HEK293 (cell line): ENCODE results near the gene CACNA2D3.

Source experiments
- CTCF ChIA-PET: fragments of 350-600 bp; formaldehyde crosslinking; extraction: SDS; loops from one replicate; lab custom pipeline; 2021; ENCODE audit warnings: antibody characterized with exemption; lab: Yijun Ruan, JAX
- POLR2A ChIA-PET: fragments of 300-600 bp; formaldehyde crosslinking; extraction: SDS; loops from one replicate; lab custom pipeline; 2020; ENCODE audit warnings: antibody characterized with exemption, inconsistent platforms; lab: Yijun Ruan, JAX
- H3K27ac ChIP-seq: fragments of 200-500 bp; sonication (Bioruptor generic); 2 replicates; pipeline ENCODE4 v1.5.1; 2014; ENCODE audit warnings: low read depth, low read length, control low read depth, inconsistent platforms; ENCODE audit errors: extremely low read depth
- H3K36me3 ChIP-seq, 2 experiments: fragments of 200-500 bp in 1 of 2; sonication (Bioruptor generic) in 1 of 2; 1 replicate in 1 of 2; 2 replicates in 1 of 2; pipeline ENCODE4 v1.5.1; 2014 to 2017; ENCODE audit warnings: inconsistent platforms in 2 of 2, low read length in 2 of 2; ENCODE audit not compliant: control insufficient read depth in 2 of 2, insufficient read depth in 1 of 2
- H3K4me1 ChIP-seq: fragments of 200-500 bp; sonication (Bioruptor generic); 2 replicates; pipeline ENCODE4 v1.5.1; 2014; ENCODE audit warnings: mild to moderate bottlenecking, low read length, inconsistent platforms; ENCODE audit not compliant: control insufficient read depth, insufficient read depth
- H3K4me3 ChIP-seq: 2 replicates; pipeline ENCODE4 v1.5.1; 2011; ENCODE audit warnings: low read depth, mild to moderate bottlenecking, control low read depth, low read length, moderate library complexity
- H3K9me3 ChIP-seq: fragments of 200-500 bp; sonication (Bioruptor generic); 2 replicates; pipeline ENCODE4 v1.5.1; 2014; ENCODE audit warnings: low read depth, low read length, inconsistent platforms; ENCODE audit not compliant: control insufficient read depth, insufficient read depth
- GFI1B ChIP-seq: fragments of 450-650 bp; formaldehyde crosslinking; IDR thresholded peaks from 2 replicates; pipeline ENCODE4 v1.5.1; 2016; ENCODE audit warnings: missing biosample characterization, missing genetic modification characterization
- GLI4 ChIP-seq: fragments of 450-650 bp; formaldehyde crosslinking; IDR thresholded peaks from 2 replicates; pipeline ENCODE4 v1.5.1; 2016; ENCODE audit warnings: missing biosample characterization, missing genetic modification characterization
- HOXC10 ChIP-seq: sonication (generic); formaldehyde crosslinking; IDR thresholded peaks from 2 replicates; pipeline ENCODE4 v1.8.1; 2023; ENCODE audit warnings: mild to moderate bottlenecking, missing genetic modification reagents
- ZBTB10 ChIP-seq: fragments of 450-650 bp; formaldehyde crosslinking; IDR thresholded peaks from 2 replicates; pipeline ENCODE4 v1.5.1; 2016; ENCODE audit warnings: missing biosample characterization, missing genetic modification characterization
- ZFP3 ChIP-seq: fragments of 450-650 bp; formaldehyde crosslinking; IDR thresholded peaks from 2 replicates; pipeline ENCODE4 v1.5.1; 2016; ENCODE audit warnings: low read depth, missing biosample characterization, missing genetic modification characterization
- ZFP69B ChIP-seq: fragments of 450-650 bp; formaldehyde crosslinking; IDR thresholded peaks from 2 replicates; pipeline ENCODE4 v1.5.1; 2016; ENCODE audit warnings: missing biosample characterization, missing genetic modification characterization
- ZIC2 ChIP-seq: fragments of 450-650 bp; formaldehyde crosslinking; IDR thresholded peaks from 2 replicates; pipeline ENCODE4 v1.5.1; 2016; ENCODE audit warnings: missing biosample characterization, missing genetic modification characterization
- ZNF132 ChIP-seq: fragments of 450-650 bp; formaldehyde crosslinking; IDR thresholded peaks from 2 replicates; pipeline ENCODE4 v1.5.1; 2017; ENCODE audit warnings: missing biosample characterization, missing genetic modification characterization, borderline replicate concordance
- ZNF155 ChIP-seq: fragments of 450-650 bp; formaldehyde crosslinking; IDR thresholded peaks from 2 replicates; pipeline ENCODE4 v1.5.1; 2016; ENCODE audit warnings: missing biosample characterization, missing genetic modification characterization
- ZNF223 ChIP-seq: fragments of 450-650 bp; formaldehyde crosslinking; IDR thresholded peaks from 2 replicates; pipeline ENCODE4 v1.5.1; 2016; ENCODE audit warnings: missing biosample characterization, missing genetic modification characterization
- ZNF248 ChIP-seq: fragments of 450-650 bp; formaldehyde crosslinking; IDR thresholded peaks from 2 replicates; pipeline ENCODE4 v1.5.1; 2017; ENCODE audit warnings: missing biosample characterization, missing genetic modification characterization
- ZNF354C ChIP-seq: fragments of 450-650 bp; formaldehyde crosslinking; IDR thresholded peaks from 2 replicates; pipeline ENCODE4 v1.5.1; 2016; ENCODE audit warnings: missing biosample characterization, missing genetic modification characterization, low read depth, borderline replicate concordance
- ZNF394 ChIP-seq: fragments of 450-650 bp; formaldehyde crosslinking; IDR thresholded peaks from 2 replicates; pipeline ENCODE4 v1.5.1; 2016; ENCODE audit warnings: missing biosample characterization, missing genetic modification characterization, mild to moderate bottlenecking, moderate library complexity, borderline replicate concordance
- ZNF521 ChIP-seq: fragments of 450-650 bp; formaldehyde crosslinking; IDR thresholded peaks from 2 replicates; pipeline ENCODE4 v1.5.1; 2017; ENCODE audit warnings: missing biosample characterization, mild to moderate bottlenecking, missing genetic modification characterization
- ZNF561 ChIP-seq: fragments of 450-650 bp; IDR thresholded peaks from 2 replicates; pipeline ENCODE4 v1.5.1; 2018; ENCODE audit warnings: missing biosample characterization, missing genetic modification characterization, borderline replicate concordance
- ZNF660 ChIP-seq: fragments of 450-650 bp; IDR thresholded peaks from 2 replicates; pipeline ENCODE4 v1.5.1; 2018; ENCODE audit warnings: missing biosample characterization, mild to moderate bottlenecking, missing genetic modification characterization
- ZNF76 ChIP-seq: fragments of 450-650 bp; formaldehyde crosslinking; IDR thresholded peaks from 2 replicates; pipeline ENCODE4; 2016; ENCODE audit warnings: low read depth, missing biosample characterization, missing genetic modification characterization, borderline replicate concordance
- ZNF792 ChIP-seq: fragments of 450-650 bp; formaldehyde crosslinking; IDR thresholded peaks from 2 replicates; pipeline ENCODE4 v1.5.1; 2016; ENCODE audit warnings: missing biosample characterization, missing genetic modification characterization
- TF ChIP-seq, protein P1 (sequence below): fragments of 450-650 bp; formaldehyde crosslinking; IDR thresholded peaks from 2 replicates; pipeline ENCODE4 v1.5.1; 2016; ENCODE audit warnings: missing biosample characterization, missing genetic modification characterization
- TF ChIP-seq, protein P2 (sequence below): fragments of 450-650 bp; formaldehyde crosslinking; IDR thresholded peaks from 2 replicates; pipeline ENCODE4 v1.5.1; 2016; ENCODE audit warnings: missing biosample characterization, missing genetic modification characterization

Gene CACNA2D3

GRCh38 chr3:54376939-54377578 lies 254.7 kb downstream of the CACNA2D3 start:
- Histone ChIP-seq H3K9me3 (no peaks in the 10 kb centered on the region), H3K4me3 (no peak overlapping the region), H3K27ac (no peak overlapping the region), H3K36me3 (no peaks in the 10 kb centered on the region), H3K4me1 (no peaks in the 10 kb centered on the region)
- no peak for TF ChIP-seq ZFP69B (tag by site-specific recombination)
- no peak for TF ChIP-seq ZNF561 (tag by site-specific recombination)
- TF ChIP-seq, protein P1, sequence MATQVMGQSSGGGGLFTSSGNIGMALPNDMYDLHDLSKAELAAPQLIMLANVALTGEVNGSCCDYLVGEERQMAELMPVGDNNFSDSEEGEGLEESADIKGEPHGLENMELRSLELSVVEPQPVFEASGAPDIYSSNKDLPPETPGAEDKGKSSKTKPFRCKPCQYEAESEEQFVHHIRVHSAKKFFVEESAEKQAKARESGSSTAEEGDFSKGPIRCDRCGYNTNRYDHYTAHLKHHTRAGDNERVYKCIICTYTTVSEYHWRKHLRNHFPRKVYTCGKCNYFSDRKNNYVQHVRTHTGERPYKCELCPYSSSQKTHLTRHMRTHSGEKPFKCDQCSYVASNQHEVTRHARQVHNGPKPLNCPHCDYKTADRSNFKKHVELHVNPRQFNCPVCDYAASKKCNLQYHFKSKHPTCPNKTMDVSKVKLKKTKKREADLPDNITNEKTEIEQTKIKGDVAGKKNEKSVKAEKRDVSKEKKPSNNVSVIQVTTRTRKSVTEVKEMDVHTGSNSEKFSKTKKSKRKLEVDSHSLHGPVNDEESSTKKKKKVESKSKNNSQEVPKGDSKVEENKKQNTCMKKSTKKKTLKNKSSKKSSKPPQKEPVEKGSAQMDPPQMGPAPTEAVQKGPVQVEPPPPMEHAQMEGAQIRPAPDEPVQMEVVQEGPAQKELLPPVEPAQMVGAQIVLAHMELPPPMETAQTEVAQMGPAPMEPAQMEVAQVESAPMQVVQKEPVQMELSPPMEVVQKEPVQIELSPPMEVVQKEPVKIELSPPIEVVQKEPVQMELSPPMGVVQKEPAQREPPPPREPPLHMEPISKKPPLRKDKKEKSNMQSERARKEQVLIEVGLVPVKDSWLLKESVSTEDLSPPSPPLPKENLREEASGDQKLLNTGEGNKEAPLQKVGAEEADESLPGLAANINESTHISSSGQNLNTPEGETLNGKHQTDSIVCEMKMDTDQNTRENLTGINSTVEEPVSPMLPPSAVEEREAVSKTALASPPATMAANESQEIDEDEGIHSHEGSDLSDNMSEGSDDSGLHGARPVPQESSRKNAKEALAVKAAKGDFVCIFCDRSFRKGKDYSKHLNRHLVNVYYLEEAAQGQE, result no peak
- TF ChIP-seq ZNF76, result no peak
- no peak for TF ChIP-seq ZNF223 (tag by site-specific recombination)
- no peak for TF ChIP-seq ZNF521 (tag by site-specific recombination)
- CTCF ChIA-PET, result interaction anchor here (0.6 kb wide), 1 partner anchor 24 kb away, joined by 3 read pairs; no protein-coding TSS in a partner anchor
- POLR2A ChIA-PET, result no interaction called here

- TF ChIP-seq ZNF660, result 0 out of 2 replicates have a peak, but pooled peaks have one; percentile 32
- TF ChIP-seq ZIC2, result 0 out of 2 replicates have a peak, but pooled peaks have one; percentile 9
- no peak for TF ChIP-seq ZNF248 (tag by site-specific recombination)
- Histone ChIP-seq H3K4me3 (no peak overlapping the region), H3K9me3 (no peaks in the 10 kb centered on the region), H3K4me1 (no peaks in the 10 kb centered on the region), H3K27ac (no peak overlapping the region), H3K36me3 (no peaks in the 10 kb centered on the region)
- POLR2A ChIA-PET, result no interaction called here
- CTCF ChIA-PET, result no interaction called here
Measured at GRCh38 chr3:54378184-54378583, 255.8 kb downstream of the CACNA2D3 start.

GRCh38 chr3:54384279-54384678 lies 261.9 kb downstream of the CACNA2D3 start:
- ChIA-PET CTCF (no interaction called here), POLR2A (no interaction called here)
- H3K9me3 ChIP-seq, result no peaks in the 10 kb centered on the region
- H3K4me1 ChIP-seq, result no peaks in the 10 kb centered on the region
- no peak overlapping the region for H3K4me3 ChIP-seq
- TF ChIP-seq ZNF354C (tag by site-specific recombination) (no peak), HOXC10 (CRISPR knock-in tag) (no peak), GFI1B (tag by site-specific recombination) (no peak), GLI4 (tag by site-specific recombination) (no peak), ZBTB10 (no peak), ZNF792 (tag by site-specific recombination) (no peak), ZFP3 (no peak), ZNF132 (tag by site-specific recombination) (no peak), ZNF394 (no peak), ZNF155 (tag by site-specific recombination) (no peak)
- TF ChIP-seq, protein P2, sequence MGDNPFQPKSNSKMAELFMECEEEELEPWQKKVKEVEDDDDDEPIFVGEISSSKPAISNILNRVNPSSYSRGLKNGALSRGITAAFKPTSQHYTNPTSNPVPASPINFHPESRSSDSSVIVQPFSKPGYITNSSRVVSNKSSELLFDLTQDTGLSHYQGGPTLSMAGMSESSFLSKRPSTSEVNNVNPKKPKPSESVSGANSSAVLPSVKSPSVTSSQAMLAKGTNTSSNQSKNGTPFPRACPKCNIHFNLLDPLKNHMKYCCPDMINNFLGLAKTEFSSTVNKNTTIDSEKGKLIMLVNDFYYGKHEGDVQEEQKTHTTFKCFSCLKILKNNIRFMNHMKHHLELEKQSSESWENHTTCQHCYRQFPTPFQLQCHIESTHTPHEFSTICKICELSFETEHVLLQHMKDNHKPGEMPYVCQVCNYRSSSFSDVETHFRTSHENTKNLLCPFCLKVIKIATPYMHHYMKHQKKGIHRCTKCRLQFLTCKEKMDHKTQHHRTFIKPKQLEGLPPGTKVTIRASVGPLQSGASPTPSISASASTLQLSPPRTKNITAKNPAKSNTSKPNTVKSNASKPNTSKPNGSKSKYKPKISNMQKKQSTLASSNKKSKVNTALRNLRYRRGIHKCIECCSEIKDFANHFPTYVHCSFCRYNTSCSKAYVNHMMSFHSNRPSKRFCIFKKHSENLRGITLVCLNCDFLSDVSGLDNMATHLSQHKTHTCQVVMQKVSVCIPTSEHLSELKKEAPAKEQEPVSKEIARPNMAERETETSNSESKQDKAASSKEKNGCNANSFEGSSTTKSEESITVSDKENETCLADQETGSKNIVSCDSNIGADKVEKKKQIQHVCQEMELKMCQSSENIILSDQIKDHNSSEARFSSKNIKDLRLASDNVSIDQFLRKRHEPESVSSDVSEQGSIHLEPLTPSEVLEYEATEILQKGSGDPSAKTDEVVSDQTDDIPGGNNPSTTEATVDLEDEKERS, result no peak
- no peak overlapping the region for H3K27ac ChIP-seq
- H3K36me3 ChIP-seq, result no peaks in the 10 kb centered on the region
